Purkinje cell (primary cell): Measurements from ENCODE around the gene NBAS. TPM values are rescaled to one million over a fixed set of nuclear protein-coding genes. Genes with fewer than 3 reads are reported as not detected.

Source experiments
- polyA plus RNA-seq: library from polyadenylated mRNA; unstranded; fragments of >200 nt; fragmentation: Nextera tagmentation; gene quantifications from 2 replicates; pipeline ENCODE4 v1.2.1, GENCODE V29; 2014

The NBAS gene
- 19.2 and 22.7 TPM in 2 replicates for polyA plus RNA-seq

DNA sequence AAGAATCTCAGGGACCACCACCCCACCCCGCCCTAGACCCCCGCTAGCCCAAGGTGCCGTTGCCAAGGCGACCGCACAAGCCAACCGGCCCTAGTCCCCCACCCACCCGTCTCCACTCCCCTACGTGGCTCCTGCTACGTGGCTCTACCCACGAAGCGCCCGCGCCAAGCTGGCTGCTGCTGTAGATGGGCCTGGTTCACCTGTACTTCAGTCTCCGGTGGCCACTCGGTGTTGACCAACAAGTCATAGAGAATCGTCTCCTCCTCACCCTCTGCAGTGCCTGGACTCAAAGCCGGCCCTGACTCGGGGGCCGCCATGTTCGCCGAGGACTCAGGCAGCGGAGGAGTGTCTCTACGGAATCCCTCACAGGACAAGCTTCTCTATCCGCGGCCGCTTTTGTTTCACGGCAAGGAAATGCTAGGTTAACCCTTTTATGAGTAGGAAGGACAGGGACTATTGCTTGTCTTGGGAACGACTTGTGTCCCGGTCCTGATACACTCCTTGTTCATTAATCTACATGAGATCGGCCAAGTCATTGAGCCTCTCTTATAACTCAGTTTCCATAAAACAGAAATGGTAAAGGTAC, at the start of gene NBAS:
TSS of gene NBAS (minus strand) at position 347 of the 586 bp plus-strand sequence. CDS start at position 317, 30 bp downstream.

DNA sequence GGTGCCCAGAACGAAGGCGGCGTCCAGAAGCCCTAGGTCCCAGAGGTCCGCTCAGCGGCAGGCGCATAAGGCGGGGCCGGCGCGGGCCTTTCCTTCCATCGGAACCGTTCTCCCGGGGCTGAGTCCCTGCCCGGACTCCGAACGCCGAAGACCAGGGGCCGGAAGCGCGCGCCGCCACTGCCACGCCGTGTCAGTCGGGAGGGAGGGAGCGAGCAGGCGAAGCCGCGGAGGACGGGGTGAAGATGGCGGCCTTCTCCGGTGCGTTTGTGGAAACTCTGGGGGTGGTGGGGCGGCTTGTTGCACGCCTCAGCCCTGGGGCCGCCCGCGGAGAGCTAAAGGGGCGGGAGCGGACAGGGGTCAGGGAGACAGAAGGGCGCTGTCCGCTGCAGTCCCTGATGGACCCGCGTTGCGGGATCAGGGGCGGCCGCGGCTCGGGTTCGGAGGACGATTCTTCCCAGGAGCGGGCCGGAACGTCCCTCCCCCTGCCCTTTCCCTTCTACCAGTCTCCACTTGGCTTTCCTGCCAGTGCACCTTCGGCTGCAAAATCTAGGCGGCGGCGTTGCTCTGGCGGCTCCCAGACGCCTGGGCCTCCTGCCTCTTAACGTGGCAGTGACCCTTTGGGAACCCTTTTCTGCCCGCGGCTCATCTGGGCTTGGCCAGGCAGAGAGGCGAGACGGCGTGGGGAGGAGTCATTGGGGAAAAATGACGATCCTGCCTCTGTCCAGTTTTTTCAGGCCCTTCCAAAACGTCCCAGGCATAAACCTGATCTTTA, 30.7 kb upstream of the NBAS start, which contains the start of gene DDX1:
TSS of gene DDX1 (plus strand) at position 177 of the 772 bp plus-strand sequence. CDS start at position 243, 66 bp downstream.

Other genes with a start within 250 kb of the NBAS start
- 161 and 169 TPM in 2 replicates for gene DDX1, start 30.5 kb upstream of the NBAS start, polyA plus RNA-seq